ENCODE measurements around the gene JAKMIP2. TPM values are rescaled to one million over a fixed set of nuclear protein-coding genes. Genes with fewer than 3 reads are reported as not detected.

The JAKMIP2 gene
- total RNA-seq, 2 experiments from 2014 or later = 1.3 to 1.9 TPM

DNA sequence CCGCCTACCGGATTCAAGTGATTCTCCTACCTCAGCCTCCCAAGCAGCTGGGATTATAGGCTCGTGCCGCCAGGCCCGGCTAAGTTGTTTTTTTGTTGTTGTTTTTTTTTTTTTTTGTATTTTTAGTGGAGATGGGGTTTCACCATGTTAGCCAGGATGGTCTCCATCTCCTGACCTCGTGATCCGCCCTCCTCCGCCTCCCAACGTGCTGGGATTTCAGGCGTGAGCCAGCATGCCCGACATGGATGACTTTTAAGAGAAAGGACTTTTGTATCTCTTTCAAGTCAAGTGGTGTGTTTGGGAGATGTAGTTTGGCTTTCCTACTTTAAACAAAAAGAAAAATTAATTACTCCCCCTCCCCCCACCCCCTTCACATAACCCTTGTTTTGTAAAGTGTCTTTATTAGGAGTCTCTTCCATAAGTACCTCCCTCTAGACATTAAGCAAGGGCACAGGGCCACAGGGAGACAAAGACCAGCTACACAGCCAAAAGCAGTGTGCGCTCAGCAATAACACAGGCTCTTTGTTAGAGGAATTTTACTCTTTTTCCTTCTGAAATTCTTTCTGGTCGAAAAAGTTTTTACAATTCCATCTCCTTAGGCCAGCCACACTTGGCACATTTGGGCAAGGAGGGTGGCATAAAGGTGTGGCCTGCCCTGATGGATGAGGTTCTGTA lies 31.2 kb downstream of the JAKMIP2 start:
- H3K4me1 Mint-ChIP-seq = no peaks in the 10 kb centered on the region
- CTCF ChIA-PET = no interaction called here
- no peaks in the 10 kb centered on the region for H3K36me3 Mint-ChIP-seq (ENCODE audit: low read depth)
- H3K27me3 Mint-ChIP-seq = no peaks in the 10 kb centered on the region
- no peak overlapping the region for H3K4me3 Mint-ChIP-seq
- POLR2A ChIA-PET = no interaction called here
- no peak overlapping the region for H3K27ac Mint-ChIP-seq
- H3K9me3 Mint-ChIP-seq = no peaks in the 10 kb centered on the region
- DNase-seq = no peak

DNA sequence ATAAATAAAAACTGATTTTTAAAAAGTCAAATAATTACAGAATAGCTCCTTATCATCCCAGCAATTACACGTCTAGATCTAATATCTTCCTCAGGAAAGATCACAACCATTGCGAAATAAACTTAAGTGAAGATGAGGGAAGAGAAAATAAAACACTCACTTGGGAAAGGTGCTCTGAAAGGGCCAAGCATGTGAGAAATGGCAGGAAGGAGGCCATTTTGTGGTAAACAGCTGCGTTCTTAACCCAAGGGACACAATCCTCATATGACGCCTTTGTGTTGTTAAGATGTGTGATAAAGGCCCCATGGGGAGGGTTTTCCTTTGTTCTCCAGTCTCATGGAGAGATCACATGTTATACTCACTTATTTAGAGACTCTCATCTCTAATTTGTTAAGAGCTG lies 32.5 kb downstream of the JAKMIP2 start:
- Mint-ChIP-seq H3K36me3 (ENCODE audit: low read depth) (no peaks in the 10 kb centered on the region), H3K4me1 (no peaks in the 10 kb centered on the region), H3K27ac (no peak overlapping the region), H3K9me3 (no peaks in the 10 kb centered on the region), H3K27me3 (no peaks in the 10 kb centered on the region), H3K4me3 (no peak overlapping the region)
- CTCF ChIA-PET = no interaction called here
- DNase-seq = no peak
- POLR2A ChIA-PET = no interaction called here

DNA sequence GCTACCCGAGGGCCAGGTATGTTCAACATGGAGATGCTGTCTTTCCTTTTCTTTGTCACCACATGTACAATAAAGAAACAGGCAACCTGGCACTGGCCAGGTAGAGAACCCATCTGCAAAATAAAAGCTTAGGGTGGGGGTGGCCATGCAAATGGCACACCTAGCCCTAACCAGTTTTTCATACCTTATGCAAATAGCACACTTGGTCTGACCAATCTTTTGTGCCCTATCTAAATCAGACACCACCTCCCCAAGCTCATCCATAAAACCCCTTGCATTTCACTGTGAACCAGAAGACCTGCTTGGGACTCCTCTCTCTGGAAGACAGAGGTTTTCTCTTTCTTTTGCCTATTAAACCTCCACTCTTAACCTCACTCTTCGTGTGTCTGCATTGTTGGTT lies 33.9 kb downstream of the JAKMIP2 start:
- no peak overlapping the region for H3K4me3 Mint-ChIP-seq
- no peaks in the 10 kb centered on the region for H3K36me3 Mint-ChIP-seq (ENCODE audit: low read depth)
- no peaks in the 10 kb centered on the region for H3K27me3 Mint-ChIP-seq
- ChIA-PET POLR2A (no interaction called here), CTCF (no interaction called here)
- H3K9me3 Mint-ChIP-seq = no peaks in the 10 kb centered on the region
- DNase-seq = no peak
- H3K27ac Mint-ChIP-seq = no peak overlapping the region
- H3K4me1 Mint-ChIP-seq = no peaks in the 10 kb centered on the region

DNA sequence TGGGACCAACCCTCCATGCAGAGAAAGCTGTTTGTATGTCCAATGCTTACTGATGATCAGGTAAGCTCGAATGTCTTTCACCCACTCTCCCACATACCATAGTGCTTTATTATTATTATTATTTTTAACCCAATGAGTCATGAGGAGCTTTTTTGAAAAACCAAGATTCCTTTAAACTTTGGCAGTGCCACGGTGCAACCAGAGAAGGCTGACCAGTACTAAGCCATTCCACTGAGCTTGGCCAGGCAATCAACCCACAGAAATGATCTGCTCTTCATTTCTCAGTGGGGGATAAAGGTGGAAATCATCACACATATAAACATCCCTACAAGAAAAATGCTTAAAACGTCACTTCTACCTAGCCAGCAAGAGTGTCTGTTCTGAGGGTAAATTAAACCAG lies 35.5 kb downstream of the JAKMIP2 start:
- no peaks in the 10 kb centered on the region for H3K4me1 Mint-ChIP-seq
- H3K9me3 Mint-ChIP-seq = no peaks in the 10 kb centered on the region
- H3K36me3 Mint-ChIP-seq (ENCODE audit: low read depth) = no peaks in the 10 kb centered on the region
- no peak overlapping the region for H3K4me3 Mint-ChIP-seq
- DNase-seq = no peak
- H3K27ac Mint-ChIP-seq = no peak overlapping the region
- POLR2A ChIA-PET = no interaction called here
- CTCF ChIA-PET = no interaction called here
- no peaks in the 10 kb centered on the region for H3K27me3 Mint-ChIP-seq

DNA sequence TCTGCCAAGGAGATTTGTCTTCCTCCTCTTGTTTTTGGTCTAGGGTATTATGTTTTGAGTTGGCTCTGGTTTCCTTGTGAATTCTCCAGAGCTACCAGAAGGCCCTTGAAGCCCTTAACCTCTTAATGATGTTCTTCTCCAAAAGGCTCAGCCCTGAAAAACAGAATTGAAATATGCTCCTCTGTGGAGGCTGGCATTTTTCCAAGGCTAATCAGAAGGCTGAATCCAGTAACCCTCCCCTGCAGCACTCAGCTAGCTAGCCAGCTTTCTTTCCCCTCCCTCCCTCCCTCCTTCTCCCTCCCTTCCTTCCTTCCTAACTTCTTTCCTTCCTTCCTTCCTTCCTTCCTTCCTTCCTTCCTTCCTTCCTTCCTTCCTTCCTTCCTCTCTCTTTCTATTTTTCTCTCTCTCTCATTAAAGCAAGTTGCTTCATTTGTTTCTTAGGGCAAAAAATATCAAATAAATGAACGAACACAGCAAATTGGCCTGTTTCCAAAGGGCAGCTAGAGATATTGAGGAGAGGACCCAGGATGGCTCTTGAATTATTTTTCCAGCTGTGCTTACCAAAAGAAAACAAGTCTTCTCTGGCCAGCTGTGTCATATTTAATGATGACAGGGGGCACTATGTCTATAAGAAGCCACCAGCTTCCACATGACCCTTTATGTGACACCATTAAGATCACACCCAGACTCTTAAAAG lies 38.7 kb downstream of the JAKMIP2 start:
- Mint-ChIP-seq H3K36me3 (ENCODE audit: low read depth) (no peaks in the 10 kb centered on the region), H3K4me3 (no peak overlapping the region), H3K27me3 (no peaks in the 10 kb centered on the region), H3K27ac (no peak overlapping the region), H3K4me1 (no peaks in the 10 kb centered on the region), H3K9me3 (no peaks in the 10 kb centered on the region)
- DNase-seq = no peak
- ChIA-PET POLR2A (no interaction called here), CTCF (no interaction called here)

DNA sequence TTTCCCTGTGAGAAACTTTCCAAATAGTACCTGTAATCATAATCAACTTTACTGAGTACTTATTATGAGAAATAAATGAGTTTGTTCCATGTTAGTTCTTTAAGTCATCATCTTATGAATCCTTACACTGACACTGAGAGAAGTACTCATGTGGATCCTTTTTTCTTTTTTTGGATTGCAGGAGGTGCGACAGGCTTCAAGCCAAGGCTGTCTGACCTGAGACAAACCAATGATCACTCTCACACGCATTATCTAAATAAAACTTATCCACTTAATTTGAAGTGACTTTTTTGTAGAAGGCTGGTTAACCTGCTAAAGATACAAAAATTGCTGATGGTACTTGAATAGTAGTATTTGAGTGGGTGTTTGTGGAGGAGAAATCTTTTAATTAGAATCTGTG lies 39.5 kb downstream of the JAKMIP2 start:
- POLR2A ChIA-PET = no interaction called here
- H3K27ac Mint-ChIP-seq = no peak overlapping the region

DNA sequence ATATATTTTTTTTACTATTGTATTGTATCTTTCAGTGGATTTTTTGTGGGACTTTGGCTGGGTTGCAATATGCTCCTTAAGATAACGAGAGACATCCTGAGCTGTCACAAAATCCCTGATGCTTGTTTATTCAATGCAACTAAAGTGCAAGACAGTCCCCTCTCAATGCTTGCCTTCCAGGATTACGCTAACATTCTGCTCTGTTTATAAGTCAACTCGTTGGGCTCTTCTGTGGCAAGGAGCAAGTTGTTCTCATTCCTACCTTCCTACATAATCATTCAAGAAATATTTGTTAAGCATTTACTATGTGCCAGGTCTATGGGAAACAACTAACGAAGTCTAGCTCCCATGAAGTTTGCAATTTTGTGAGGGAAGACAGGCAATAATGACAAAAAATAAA lies 40.4 kb downstream of the JAKMIP2 start:
- Mint-ChIP-seq H3K27ac (no peak overlapping the region), H3K4me1 (no peaks in the 10 kb centered on the region), H3K9me3 (no peaks in the 10 kb centered on the region), H3K4me3 (no peak overlapping the region), H3K36me3 (ENCODE audit: low read depth) (no peaks in the 10 kb centered on the region), H3K27me3 (no peaks in the 10 kb centered on the region)
- POLR2A ChIA-PET = no interaction called here
- no peak for DNase-seq
- CTCF ChIA-PET = interaction anchor here (0.6 kb wide), 1 partner anchor 192 kb away, joined by 3 read pairs; no protein-coding TSS in a partner anchor

More for the DNA sequence above, 39.5 kb downstream of the JAKMIP2 start:
- Mint-ChIP-seq H3K4me3 (no peak overlapping the region), H3K4me1 (no peaks in the 10 kb centered on the region), H3K27me3 (no peaks in the 10 kb centered on the region), H3K36me3 (ENCODE audit: low read depth) (no peaks in the 10 kb centered on the region), H3K9me3 (no peaks in the 10 kb centered on the region)
- no peak for DNase-seq
- CTCF ChIA-PET = no interaction called here

DNA sequence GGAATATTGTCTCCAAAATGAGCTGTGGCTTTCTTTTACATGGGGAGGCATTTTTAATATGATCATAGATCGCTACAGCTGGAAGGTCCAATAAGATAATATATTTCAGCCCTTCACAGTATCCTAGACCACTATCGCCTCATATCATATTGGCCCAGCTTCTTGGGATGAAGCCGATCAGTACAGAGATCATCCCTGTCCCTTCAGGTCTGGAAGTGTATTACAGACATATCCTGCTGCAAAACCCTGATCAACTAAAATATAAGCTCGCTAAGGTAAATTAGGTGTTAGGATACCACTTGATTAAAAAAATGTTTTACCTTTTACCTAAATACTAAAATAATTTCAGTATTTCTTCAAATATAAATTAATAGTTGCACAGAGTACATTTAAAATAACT lies 41.7 kb downstream of the JAKMIP2 start:
- no peaks in the 10 kb centered on the region for H3K4me1 Mint-ChIP-seq
- POLR2A ChIA-PET = no interaction called here

DNA sequence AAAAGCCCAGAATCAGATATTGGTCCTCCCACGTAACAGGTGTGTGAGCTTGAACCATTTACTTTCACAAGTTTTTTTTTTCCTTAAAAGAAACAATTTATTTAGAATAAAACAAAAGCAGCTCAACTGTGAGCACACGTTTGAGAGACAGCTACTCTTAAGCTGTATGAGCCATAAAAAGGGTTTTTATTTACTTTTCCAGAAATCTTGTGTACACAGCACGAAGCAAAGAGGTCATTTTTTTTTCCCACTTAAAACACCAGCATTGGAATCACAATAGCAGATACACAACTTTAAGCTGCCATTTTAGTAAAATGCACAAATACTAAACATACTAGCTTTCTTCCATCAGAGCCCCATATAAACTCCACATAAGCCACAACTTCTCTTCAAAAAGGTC lies 44.6 kb downstream of the JAKMIP2 start:
- Mint-ChIP-seq H3K4me3 (no peak overlapping the region), H3K27ac (no peak overlapping the region), H3K9me3 (no peaks in the 10 kb centered on the region), H3K27me3 (no peaks in the 10 kb centered on the region), H3K36me3 (ENCODE audit: low read depth) (no peaks in the 10 kb centered on the region), H3K4me1 (no peaks in the 10 kb centered on the region)
- ChIA-PET CTCF (no interaction called here), POLR2A (no interaction called here)
- DNase-seq = no peak

More for the DNA sequence above, 41.7 kb downstream of the JAKMIP2 start:
- Mint-ChIP-seq H3K27ac (no peak overlapping the region), H3K36me3 (ENCODE audit: low read depth) (no peaks in the 10 kb centered on the region), H3K27me3 (no peaks in the 10 kb centered on the region), H3K9me3 (no peaks in the 10 kb centered on the region), H3K4me3 (no peak overlapping the region)
- CTCF ChIA-PET = no interaction called here
- no peak for DNase-seq

DNA sequence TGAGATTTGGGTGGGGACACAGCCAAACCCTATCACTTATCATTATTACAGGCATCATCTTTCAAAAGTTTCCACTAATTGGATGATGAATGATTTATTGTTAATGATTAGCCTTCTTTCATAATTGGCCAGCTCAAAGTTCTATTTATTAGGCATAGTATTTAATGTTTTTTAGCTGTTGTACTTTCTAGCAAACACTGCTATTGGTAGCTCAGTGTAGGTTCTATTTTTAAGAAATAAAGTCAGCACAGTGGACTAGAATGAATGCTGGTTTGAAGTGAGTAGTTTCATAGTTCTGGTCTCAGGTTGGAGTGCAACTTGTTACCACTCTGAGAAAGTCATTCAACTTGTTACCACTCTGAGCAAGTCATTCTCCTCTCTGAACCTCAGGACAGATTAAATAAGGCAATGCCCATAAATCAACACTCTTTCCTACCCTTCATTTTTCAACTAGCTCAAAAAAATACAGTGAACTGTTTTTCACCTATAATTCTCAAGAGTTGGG lies 46.9 kb downstream of the JAKMIP2 start:
- ChIA-PET CTCF (no interaction called here), POLR2A (no interaction called here)
- Mint-ChIP-seq H3K4me3 (no peak overlapping the region), H3K36me3 (ENCODE audit: low read depth) (no peaks in the 10 kb centered on the region), H3K27ac (no peak overlapping the region), H3K27me3 (no peaks in the 10 kb centered on the region), H3K9me3 (no peaks in the 10 kb centered on the region), H3K4me1 (no peaks in the 10 kb centered on the region)
- DNase-seq = no peak

DNA sequence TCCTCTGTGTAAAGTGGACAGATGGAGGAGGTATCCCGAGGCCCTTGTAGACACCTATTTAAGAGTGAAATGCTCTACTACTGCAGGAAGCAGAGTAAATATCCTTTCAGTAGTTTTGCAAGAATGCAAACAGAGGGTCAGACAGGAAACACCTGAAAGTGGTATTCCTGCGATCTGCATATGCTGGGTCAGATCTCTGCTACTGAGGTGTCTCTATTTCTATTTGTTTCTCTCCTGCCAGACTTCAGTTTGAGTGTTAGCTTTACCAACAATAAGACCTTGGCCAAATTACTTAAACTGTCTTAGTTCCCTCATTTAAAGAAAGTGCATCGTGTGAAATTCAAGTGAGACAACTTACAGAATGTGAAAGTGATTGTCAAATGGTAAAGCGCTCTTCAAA lies 47.6 kb downstream of the JAKMIP2 start:
- Mint-ChIP-seq H3K4me1 (no peaks in the 10 kb centered on the region), H3K36me3 (ENCODE audit: low read depth) (no peaks in the 10 kb centered on the region), H3K9me3 (no peaks in the 10 kb centered on the region), H3K27ac (no peak overlapping the region), H3K4me3 (no peak overlapping the region), H3K27me3 (no peaks in the 10 kb centered on the region)
- CTCF ChIA-PET = no interaction called here
- POLR2A ChIA-PET = no interaction called here
- no peak for DNase-seq

DNA sequence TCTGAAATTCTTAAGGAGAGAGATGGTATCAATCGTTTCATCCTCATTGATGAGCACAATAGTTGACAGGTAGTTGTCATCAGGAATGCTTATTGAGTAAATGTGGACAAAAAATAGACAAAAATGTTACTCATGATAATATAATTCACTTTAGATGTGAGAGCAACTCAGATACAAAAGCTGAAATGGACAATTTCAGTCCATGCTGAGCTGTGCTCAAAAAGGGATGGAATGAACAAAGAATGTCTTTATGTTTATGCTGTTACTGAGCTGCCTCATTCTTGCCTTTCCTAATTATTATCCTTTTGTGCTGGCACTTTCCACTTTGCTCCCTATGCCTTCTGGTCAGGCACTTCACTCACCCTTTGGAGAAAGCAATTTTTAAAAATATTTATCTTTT lies 49.5 kb downstream of the JAKMIP2 start:
- Mint-ChIP-seq H3K27ac (no peak overlapping the region), H3K4me1 (no peaks in the 10 kb centered on the region), H3K4me3 (no peak overlapping the region), H3K9me3 (no peaks in the 10 kb centered on the region), H3K36me3 (ENCODE audit: low read depth) (no peaks in the 10 kb centered on the region), H3K27me3 (no peaks in the 10 kb centered on the region)
- POLR2A ChIA-PET = interaction anchor here (0.6 kb wide), 1 partner anchor 49 kb away, joined by 3 read pairs; no protein-coding TSS in a partner anchor
- CTCF ChIA-PET = no interaction called here
- no peak for DNase-seq

DNA sequence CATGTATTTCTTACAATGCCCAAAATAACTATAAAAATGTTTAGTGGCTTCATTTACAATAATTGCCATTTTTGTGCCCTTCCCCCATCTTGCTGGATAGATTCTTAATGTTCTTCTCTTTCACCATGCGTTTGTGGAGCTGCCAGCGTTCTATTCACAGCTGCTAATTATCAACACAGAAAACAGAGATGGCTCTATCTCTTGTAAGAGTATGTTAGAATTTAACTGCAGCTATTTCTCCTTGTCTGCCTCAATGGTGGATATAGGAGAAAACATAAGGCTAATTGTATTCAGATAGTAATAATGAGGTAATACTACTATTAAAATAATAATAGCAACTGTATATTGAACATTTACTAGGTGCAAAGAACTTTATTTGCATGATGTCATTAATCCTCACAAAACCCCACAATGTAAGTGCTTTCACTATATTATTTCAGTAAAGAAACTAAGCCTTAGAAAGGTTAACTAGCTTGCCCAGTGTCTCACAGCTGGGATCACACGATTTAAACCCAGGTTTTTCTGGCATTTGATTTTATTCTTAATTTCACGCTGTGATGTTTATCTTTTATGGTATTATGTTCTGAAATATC lies 50.1 kb downstream of the JAKMIP2 start:
- CTCF ChIA-PET = no interaction called here
- Mint-ChIP-seq H3K4me3 (no peak overlapping the region), H3K27ac (no peak overlapping the region), H3K36me3 (ENCODE audit: low read depth) (no peaks in the 10 kb centered on the region), H3K9me3 (no peaks in the 10 kb centered on the region), H3K27me3 (no peaks in the 10 kb centered on the region), H3K4me1 (no peaks in the 10 kb centered on the region)
- DNase-seq = no peak
- POLR2A ChIA-PET = no interaction called here

Measured in activated CD4-positive, alpha-beta memory T cell treated with anti-CD3 and anti-CD28 coated beads, Interleukin-2, amount 10 ng/mL, durations not matched to agents 7 days and 5 days (primary cell).